Keratinocyte (primary cell): ENCODE measurements around the gene SYNM.

Experiments used
- CTCF ChIP-seq, 3 experiments: IDR thresholded peaks in 1 of 3; conservative IDR thresholded peaks in 1 of 3; optimal IDR thresholded peaks in 1 of 3; 2 replicates in 2 of 3; 3 replicates in 1 of 3; pipeline versions ENCODE3 to v1.5.1; 2011; ENCODE audit warnings: low read length in 3 of 3, mild to moderate bottlenecking in 3 of 3, moderate library complexity in 2 of 3, control low read depth in 1 of 3, inconsistent platforms in 1 of 3; ENCODE audit not compliant: insufficient read depth in 2 of 3; ENCODE audit errors: extremely low read depth in 1 of 3
- EZH2 ChIP-seq: IDR thresholded peaks from one replicate; pipeline ENCODE4 v1.6.1; 2012; ENCODE audit warnings: inconsistent platforms, mild to moderate bottlenecking, low read length, moderate library complexity

- no peak for TF ChIP-seq CTCF (optimal IDR thresholded peaks at IDR 0.05 in 1 of 3, IDR thresholded peaks at IDR 0.05 in 1 of 3, conservative IDR thresholded peaks at IDR 0.05 in 1 of 3; ENCODE audit: extremely low read depth in 1 of 3, insufficient read depth in 2 of 3, low read length in 3 of 3)
- TF ChIP-seq EZH2 = no peak
These were observed 30.4 kb upstream of the SYNM start for GRCh38 chr15:99074446-99074845.
